ENCODE data around the gene GNA14.

DNA sequence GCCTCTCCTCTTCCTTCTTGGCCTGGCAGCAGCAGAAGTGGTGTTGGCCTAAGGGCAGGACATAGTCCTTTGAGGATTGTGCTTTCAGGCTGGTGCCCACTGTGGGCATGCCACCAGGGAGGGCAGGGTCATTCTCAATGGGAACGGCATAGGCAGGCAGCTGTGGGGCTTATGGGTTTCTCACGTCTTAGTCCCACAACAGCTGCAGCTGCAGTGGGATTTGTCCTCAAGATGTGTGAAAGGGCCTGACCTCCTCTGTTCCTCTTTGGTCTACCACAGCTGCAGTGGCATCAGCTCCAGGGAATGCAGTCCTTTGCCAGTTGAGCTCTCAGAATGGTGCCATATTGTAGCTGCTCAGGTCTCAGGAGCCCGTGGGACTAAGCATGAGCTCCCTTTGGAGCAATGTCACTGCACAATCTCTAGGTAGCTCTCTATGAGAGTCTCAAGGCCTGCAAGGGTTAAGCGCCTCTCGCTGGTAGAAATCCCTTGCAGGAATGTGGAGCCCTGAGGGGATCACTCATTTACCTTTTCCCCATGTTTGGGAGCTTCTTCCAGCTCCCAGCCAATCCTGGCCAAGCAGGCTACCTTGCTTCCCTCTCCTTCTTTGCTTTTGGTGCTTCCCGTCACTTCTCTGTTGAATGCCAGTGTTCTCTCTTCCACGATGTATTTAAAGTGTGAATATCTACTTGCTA is 104.8 kb downstream of the GNA14 start:
- TF ChIP-seq, protein P1, sequence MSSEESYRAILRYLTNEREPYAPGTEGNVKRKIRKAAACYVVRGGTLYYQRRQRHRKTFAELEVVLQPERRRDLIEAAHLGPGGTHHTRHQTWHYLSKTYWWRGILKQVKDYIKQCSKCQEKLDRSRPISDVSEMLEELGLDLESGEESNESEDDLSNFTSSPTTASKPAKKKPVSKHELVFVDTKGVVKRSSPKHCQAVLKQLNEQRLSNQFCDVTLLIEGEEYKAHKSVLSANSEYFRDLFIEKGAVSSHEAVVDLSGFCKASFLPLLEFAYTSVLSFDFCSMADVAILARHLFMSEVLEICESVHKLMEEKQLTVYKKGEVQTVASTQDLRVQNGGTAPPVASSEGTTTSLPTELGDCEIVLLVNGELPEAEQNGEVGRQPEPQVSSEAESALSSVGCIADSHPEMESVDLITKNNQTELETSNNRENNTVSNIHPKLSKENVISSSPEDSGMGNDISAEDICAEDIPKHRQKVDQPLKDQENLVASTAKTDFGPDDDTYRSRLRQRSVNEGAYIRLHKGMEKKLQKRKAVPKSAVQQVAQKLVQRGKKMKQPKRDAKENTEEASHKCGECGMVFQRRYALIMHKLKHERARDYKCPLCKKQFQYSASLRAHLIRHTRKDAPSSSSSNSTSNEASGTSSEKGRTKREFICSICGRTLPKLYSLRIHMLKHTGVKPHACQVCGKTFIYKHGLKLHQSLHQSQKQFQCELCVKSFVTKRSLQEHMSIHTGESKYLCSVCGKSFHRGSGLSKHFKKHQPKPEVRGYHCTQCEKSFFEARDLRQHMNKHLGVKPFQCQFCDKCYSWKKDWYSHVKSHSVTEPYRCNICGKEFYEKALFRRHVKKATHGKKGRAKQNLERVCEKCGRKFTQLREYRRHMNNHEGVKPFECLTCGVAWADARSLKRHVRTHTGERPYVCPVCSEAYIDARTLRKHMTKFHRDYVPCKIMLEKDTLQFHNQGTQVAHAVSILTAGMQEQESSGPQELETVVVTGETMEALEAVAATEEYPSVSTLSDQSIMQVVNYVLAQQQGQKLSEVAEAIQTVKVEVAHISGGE (tag by site-specific recombination; conservative IDR thresholded peaks at IDR 0.05; ENCODE audit: low read depth): no peak
- TF ChIP-seq, protein P2, sequence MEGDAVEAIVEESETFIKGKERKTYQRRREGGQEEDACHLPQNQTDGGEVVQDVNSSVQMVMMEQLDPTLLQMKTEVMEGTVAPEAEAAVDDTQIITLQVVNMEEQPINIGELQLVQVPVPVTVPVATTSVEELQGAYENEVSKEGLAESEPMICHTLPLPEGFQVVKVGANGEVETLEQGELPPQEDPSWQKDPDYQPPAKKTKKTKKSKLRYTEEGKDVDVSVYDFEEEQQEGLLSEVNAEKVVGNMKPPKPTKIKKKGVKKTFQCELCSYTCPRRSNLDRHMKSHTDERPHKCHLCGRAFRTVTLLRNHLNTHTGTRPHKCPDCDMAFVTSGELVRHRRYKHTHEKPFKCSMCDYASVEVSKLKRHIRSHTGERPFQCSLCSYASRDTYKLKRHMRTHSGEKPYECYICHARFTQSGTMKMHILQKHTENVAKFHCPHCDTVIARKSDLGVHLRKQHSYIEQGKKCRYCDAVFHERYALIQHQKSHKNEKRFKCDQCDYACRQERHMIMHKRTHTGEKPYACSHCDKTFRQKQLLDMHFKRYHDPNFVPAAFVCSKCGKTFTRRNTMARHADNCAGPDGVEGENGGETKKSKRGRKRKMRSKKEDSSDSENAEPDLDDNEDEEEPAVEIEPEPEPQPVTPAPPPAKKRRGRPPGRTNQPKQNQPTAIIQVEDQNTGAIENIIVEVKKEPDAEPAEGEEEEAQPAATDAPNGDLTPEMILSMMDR (tag by site-specific recombination; IDR thresholded peaks at IDR 0.05): no peak
- no peak for TF ChIP-seq ZNF433 (tag by site-specific recombination; IDR thresholded peaks at IDR 0.05; ENCODE audit: low read depth)
- TF ChIP-seq ZNF423 (tag by site-specific recombination; IDR thresholded peaks at IDR 0.05): no peak
- no peak for TF ChIP-seq ZNF274 (IDR thresholded peaks at IDR 0.05; ENCODE audit: low read length)
- TF ChIP-seq ZNF274 (tag by site-specific recombination; IDR thresholded peaks at IDR 0.05; ENCODE audit: borderline replicate concordance): no peak
- no peak for TF ChIP-seq ZNF184 (tag by site-specific recombination; IDR thresholded peaks at IDR 0.05)
- no peak for TF ChIP-seq ZNF785 (tag by site-specific recombination; IDR thresholded peaks at IDR 0.05)
- TF ChIP-seq, protein P3, sequence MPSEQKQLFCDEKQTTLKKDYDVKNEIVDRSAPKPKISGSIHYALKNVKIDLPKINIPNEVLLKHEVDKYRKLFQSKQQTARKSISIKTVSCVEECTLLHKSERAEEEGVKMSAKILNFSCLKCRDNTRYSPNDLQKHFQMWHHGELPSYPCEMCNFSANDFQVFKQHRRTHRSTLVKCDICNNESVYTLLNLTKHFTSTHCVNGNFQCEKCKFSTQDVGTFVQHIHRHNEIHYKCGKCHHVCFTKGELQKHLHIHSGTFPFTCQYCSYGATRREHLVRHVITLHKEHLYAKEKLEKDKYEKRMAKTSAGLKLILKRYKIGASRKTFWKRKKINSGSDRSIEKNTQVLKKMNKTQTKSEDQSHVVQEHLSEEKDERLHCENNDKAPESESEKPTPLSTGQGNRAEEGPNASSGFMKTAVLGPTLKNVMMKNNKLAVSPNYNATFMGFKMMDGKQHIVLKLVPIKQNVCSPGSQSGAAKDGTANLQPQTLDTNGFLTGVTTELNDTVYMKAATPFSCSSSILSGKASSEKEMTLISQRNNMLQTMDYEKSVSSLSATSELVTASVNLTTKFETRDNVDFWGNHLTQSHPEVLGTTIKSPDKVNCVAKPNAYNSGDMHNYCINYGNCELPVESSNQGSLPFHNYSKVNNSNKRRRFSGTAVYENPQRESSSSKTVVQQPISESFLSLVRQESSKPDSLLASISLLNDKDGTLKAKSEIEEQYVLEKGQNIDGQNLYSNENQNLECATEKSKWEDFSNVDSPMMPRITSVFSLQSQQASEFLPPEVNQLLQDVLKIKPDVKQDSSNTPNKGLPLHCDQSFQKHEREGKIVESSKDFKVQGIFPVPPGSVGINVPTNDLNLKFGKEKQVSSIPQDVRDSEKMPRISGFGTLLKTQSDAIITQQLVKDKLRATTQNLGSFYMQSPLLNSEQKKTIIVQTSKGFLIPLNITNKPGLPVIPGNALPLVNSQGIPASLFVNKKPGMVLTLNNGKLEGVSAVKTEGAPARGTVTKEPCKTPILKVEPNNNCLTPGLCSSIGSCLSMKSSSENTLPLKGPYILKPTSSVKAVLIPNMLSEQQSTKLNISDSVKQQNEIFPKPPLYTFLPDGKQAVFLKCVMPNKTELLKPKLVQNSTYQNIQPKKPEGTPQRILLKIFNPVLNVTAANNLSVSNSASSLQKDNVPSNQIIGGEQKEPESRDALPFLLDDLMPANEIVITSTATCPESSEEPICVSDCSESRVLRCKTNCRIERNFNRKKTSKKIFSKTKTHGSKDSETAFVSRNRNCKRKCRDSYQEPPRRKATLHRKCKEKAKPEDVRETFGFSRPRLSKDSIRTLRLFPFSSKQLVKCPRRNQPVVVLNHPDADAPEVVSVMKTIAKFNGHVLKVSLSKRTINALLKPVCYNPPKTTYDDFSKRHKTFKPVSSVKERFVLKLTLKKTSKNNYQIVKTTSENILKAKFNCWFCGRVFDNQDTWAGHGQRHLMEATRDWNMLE (tag by site-specific recombination; conservative IDR thresholded peaks at IDR 0.05; ENCODE audit: low read depth): no peak
- TF ChIP-seq, protein P4, sequence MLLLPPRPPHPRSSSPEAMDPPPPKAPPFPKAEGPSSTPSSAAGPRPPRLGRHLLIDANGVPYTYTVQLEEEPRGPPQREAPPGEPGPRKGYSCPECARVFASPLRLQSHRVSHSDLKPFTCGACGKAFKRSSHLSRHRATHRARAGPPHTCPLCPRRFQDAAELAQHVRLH (tag by site-specific recombination; IDR thresholded peaks at IDR 0.05): no peak
- TF ChIP-seq ZNF776 (tag by site-specific recombination; IDR thresholded peaks at IDR 0.05; ENCODE audit: borderline replicate concordance): no peak
- no peak for TF ChIP-seq SP2 (tag by site-specific recombination; IDR thresholded peaks at IDR 0.05)
- TF ChIP-seq, protein P5, sequence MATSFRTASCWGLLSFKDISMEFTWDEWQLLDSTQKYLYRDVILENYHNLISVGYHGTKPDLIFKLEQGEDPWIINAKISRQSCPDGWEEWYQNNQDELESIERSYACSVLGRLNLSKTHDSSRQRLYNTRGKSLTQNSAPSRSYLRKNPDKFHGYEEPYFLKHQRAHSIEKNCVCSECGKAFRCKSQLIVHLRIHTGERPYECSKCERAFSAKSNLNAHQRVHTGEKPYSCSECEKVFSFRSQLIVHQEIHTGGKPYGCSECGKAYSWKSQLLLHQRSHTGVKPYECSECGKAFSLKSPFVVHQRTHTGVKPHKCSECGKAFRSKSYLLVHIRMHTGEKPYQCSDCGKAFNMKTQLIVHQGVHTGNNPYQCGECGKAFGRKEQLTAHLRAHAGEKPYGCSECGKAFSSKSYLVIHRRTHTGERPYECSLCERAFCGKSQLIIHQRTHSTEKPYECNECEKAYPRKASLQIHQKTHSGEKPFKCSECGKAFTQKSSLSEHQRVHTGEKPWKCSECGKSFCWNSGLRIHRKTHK (tag by site-specific recombination; IDR thresholded peaks at IDR 0.05): no peak
- TF ChIP-seq PRDM1 (tag by site-specific recombination; IDR thresholded peaks at IDR 0.05): no peak
- TF ChIP-seq ZFP3 (tag by site-specific recombination; IDR thresholded peaks at IDR 0.05; ENCODE audit: low read depth): no peak
